IMR-90 (cell line): ENCODE measurements around the gene YKT6. TPM values are rescaled to one million over a fixed set of nuclear protein-coding genes. Genes with fewer than 3 reads are reported as not detected.
"Not testable (repeated sequence)": the region's sequence is repeated elsewhere in the genome, so short reads cannot be mapped to it uniquely, and the experiment has no call there.

Source experiments
- ATAC-seq: fragments of 200-7000 bp; cut with Tn5 transposase; 2 replicates; pipeline ENCODE4 v1.9.1; 2020; ENCODE audit warnings: low read depth, mild to moderate bottlenecking, moderate library complexity
- BruUV-seq: library from RNA; stranded (reverse); fragments of 400-500 nt; replicated peaks from 2 replicates; lab custom pipeline; 2021; lab: Mats Ljungman, UMichigan
- CTCF ChIA-PET: fragments of 300-600 bp; formaldehyde crosslinking; extraction: SDS; loops from one replicate; lab custom pipeline; 2021; ENCODE audit warnings: antibody characterized with exemption; lab: Yijun Ruan, JAX
- POLR2A ChIA-PET: fragments of 300-600 bp; sonication (Branson Sonifier 250); formaldehyde crosslinking; loops from one replicate; lab custom pipeline; 2022; ENCODE audit warnings: antibody characterized with exemption; ENCODE audit not compliant: unreplicated experiment; lab: Charles Lee
- DNase-seq: peaks from one replicate; pipeline ENCODE4 v3.0.0; 2013
- H2AFZ ChIP-seq: replicated peaks from 2 replicates; pipeline ENCODE3; 2013; ENCODE audit warnings: low read length, mild to moderate bottlenecking; ENCODE audit not compliant: poor library complexity
- H2AK5ac ChIP-seq: 2 replicates; pipeline ENCODE4 v1.6.1; 2013; ENCODE audit warnings: low read depth, low read length, inconsistent platforms
- H2AK9ac ChIP-seq: replicated peaks from 2 replicates; pipeline ENCODE3; 2013; ENCODE audit warnings: mild to moderate bottlenecking, low read depth, low read length, moderate library complexity; ENCODE audit not compliant: poor library complexity
- H2BK120ac ChIP-seq: 2 replicates; pipeline ENCODE4 v1.6.1; 2013; ENCODE audit warnings: low read depth, low read length, inconsistent platforms
- H2BK15ac ChIP-seq: 3 replicates; pipeline ENCODE4 v1.6.1; 2013; ENCODE audit warnings: low read depth, low read length, inconsistent platforms
- H2BK20ac ChIP-seq: 2 replicates; pipeline ENCODE4 v1.6.1; 2013; ENCODE audit warnings: low read depth, mild to moderate bottlenecking, inconsistent platforms, low read length, moderate library complexity
- H2BK5ac ChIP-seq: 2 replicates; pipeline ENCODE4 v1.6.1; 2013; ENCODE audit warnings: mild to moderate bottlenecking, low read depth, low read length, inconsistent platforms; ENCODE audit not compliant: poor library complexity, severe bottlenecking
- H3K14ac ChIP-seq: replicated peaks from 2 replicates; pipeline ENCODE4 v1.6.1; 2013; ENCODE audit warnings: low read depth, low read length, inconsistent platforms
- H3K18ac ChIP-seq: 2 replicates; pipeline ENCODE4 v1.6.1; 2013; ENCODE audit warnings: low read depth, low read length, control low read depth
- H3K23ac ChIP-seq: 2 replicates; pipeline ENCODE4 v1.6.1; 2013; ENCODE audit warnings: low read depth, low read length, inconsistent platforms
- H3K27ac ChIP-seq: 2 replicates; pipeline ENCODE4 v1.5.1; 2013; ENCODE audit warnings: mild to moderate bottlenecking, control low read depth, low read length; ENCODE audit not compliant: insufficient read depth
- H3K27me3 ChIP-seq: 2 replicates; pipeline ENCODE4 v1.6.1; 2013; ENCODE audit warnings: low read length; ENCODE audit not compliant: control insufficient read depth, insufficient read depth
- H3K36me3 ChIP-seq: 2 replicates; pipeline ENCODE4 v1.6.1; 2013; ENCODE audit warnings: low read length, mixed read lengths; ENCODE audit not compliant: control insufficient read depth, insufficient read depth
- H3K4ac ChIP-seq: 2 replicates; pipeline ENCODE4 v1.6.1; 2013; ENCODE audit warnings: low read depth, low read length, inconsistent platforms
- H3K4me1 ChIP-seq: 2 replicates; pipeline ENCODE4 v1.6.1; 2013; ENCODE audit warnings: low read length, mixed read lengths; ENCODE audit not compliant: control insufficient read depth, insufficient read depth
- H3K4me2 ChIP-seq: 2 replicates; pipeline ENCODE4 v1.6.1; 2013; ENCODE audit warnings: low read depth, mild to moderate bottlenecking, control low read depth, low read length, moderate library complexity
- H3K4me3 ChIP-seq: 2 replicates; pipeline ENCODE4 v1.5.1; 2013; ENCODE audit warnings: low read depth, mild to moderate bottlenecking, control low read depth, low read length, moderate library complexity; ENCODE audit not compliant: insufficient read depth
- H3K56ac ChIP-seq: 2 replicates; pipeline ENCODE4 v1.6.1; 2013; ENCODE audit warnings: low read length, inconsistent platforms; ENCODE audit not compliant: insufficient read depth; ENCODE audit errors: extremely low read depth
- H3K79me1 ChIP-seq, 2 experiments: 2 replicates each; pipeline ENCODE4 v1.6.1; 2013; ENCODE audit warnings: low read length in 2 of 2, inconsistent platforms in 1 of 2, low read depth in 1 of 2
- H3K9ac ChIP-seq: 2 replicates; pipeline ENCODE4 v1.6.1; 2013; ENCODE audit warnings: low read depth, low read length, control low read depth
- H3K9me1 ChIP-seq: 2 replicates; pipeline ENCODE4 v1.6.1; 2013; ENCODE audit warnings: low read length, inconsistent platforms; ENCODE audit not compliant: insufficient read depth
- H3K9me3 ChIP-seq: 2 replicates; pipeline ENCODE4 v1.6.1; 2013; ENCODE audit warnings: low read length; ENCODE audit not compliant: control insufficient read depth, insufficient read depth
- H4K20me1 ChIP-seq: 2 replicates; pipeline ENCODE4 v1.6.1; 2013; ENCODE audit warnings: low read length, inconsistent platforms; ENCODE audit not compliant: insufficient read depth
- H4K5ac ChIP-seq: 2 replicates; pipeline ENCODE4 v1.6.1; 2013; ENCODE audit warnings: mild to moderate bottlenecking, low read depth, low read length, control low read depth
- H4K8ac ChIP-seq, 2 experiments: 2 replicates each; pipeline ENCODE4 v1.6.1; 2013; ENCODE audit warnings: low read depth in 2 of 2, low read length in 2 of 2, control low read depth in 1 of 2, inconsistent platforms in 1 of 2
- H4K91ac ChIP-seq: 2 replicates; pipeline ENCODE4 v1.6.1; 2013; ENCODE audit warnings: low read depth, low read length, inconsistent platforms; ENCODE audit not compliant: insufficient read depth
- WGBS, 2 experiments: methylation state at CpG; one replicate each; pipeline versions ENCODE4 v1.1.5 to v1.1.7; 2013; ENCODE audit warnings: missing lambda C conversion rate in 2 of 2; ENCODE audit not compliant: insufficient read length in 1 of 2; ENCODE audit errors: extremely low coverage in 2 of 2; 5-methylcytosine and 5-hydroxymethylcytosine counted together
- dilution Hi-C: fragments of 300-500 bp; cut with HindIII; formaldehyde crosslinking; loops from one replicate; pipeline ENCODE4 v1.14.3; 2018; ENCODE audit warnings: low sequenced_read_pairs; ENCODE audit not compliant: unreplicated experiment
- in situ Hi-C: fragments of 300-500 bp; cut with MboI; formaldehyde crosslinking; loops from 3 replicates; pipeline ENCODE4 v1.14.3; 2019; ENCODE audit warnings: low sequenced_read_pairs, inconsistent platforms, mixed read lengths
- intact Hi-C: fragments of 100-400 bp; cut with micrococcal nuclease; formaldehyde crosslinking; loops from 2 replicates; pipeline ENCODE4 v1.10.0; 2022
- polyA plus RNA-seq, 3 experiments: library from polyadenylated mRNA; depleted of rRNA; stranded (reverse); fragments of >200 nt; gene quantifications; 2 replicates each; pipeline ENCODE4 v1.2.3, GENCODE V29; 2012; ENCODE audit warnings: low replicate concordance in 1 of 3
- total RNA-seq: library from RNA; depleted of rRNA; stranded (reverse); fragments of >200 nt; gene quantifications from 2 replicates; pipeline ENCODE4 v1.2.3, GENCODE V29; 2012

The YKT6 gene
- total and polyA plus RNA-seq, 2 of the 4 experiments (the other 2 are of a cell fraction), result 115 to 120 TPM

DNA sequence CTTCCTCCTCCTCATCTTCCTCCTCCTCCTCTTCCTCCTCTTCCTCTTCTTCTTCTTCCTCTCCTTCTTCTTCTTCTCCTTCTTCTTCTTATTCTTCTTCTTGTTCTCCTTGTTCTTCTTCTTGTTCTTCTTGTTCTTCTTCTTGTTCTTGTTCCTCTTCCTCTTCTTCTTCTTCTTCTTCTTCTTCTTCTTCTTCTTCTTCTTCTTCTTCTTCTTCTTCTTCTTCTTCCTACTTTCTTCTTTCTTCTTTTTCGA lies 26.2 kb upstream of the YKT6 start:
- H4K5ac ChIP-seq, H3K9me3 ChIP-seq, H2BK5ac ChIP-seq, H3K4me3 ChIP-seq, H3K9me1 ChIP-seq, H2BK15ac ChIP-seq, H3K4ac ChIP-seq, CTCF ChIA-PET, H3K4me1 ChIP-seq, H2BK20ac ChIP-seq, H3K18ac ChIP-seq, dilution Hi-C loops, ATAC-seq, H3K36me3 ChIP-seq, H4K91ac ChIP-seq, DNase-seq, H2BK120ac ChIP-seq, H3K56ac ChIP-seq, H2AK9ac ChIP-seq, H4K20me1 ChIP-seq, H4K8ac ChIP-seq, H3K23ac ChIP-seq, BruUV-seq, H3K14ac ChIP-seq, H2AFZ ChIP-seq, H3K4me2 ChIP-seq, intact Hi-C loops, H2AK5ac ChIP-seq, H3K27ac ChIP-seq, POLR2A ChIA-PET, in situ Hi-C loops, H3K9ac ChIP-seq, H3K79me1 ChIP-seq: not testable (repeated sequence)
- H3K27me3 ChIP-seq, result peaks cover 40% of the 10 kb centered on the region
- no CpG with 5 or more reads among the region's 1 CpG for WGBS, 2 experiments
